GM12864 (cell line): ENCODE measurements around the gene UMODL1.

ENCODE experiments used
- DNase-seq: peaks from one replicate; pipeline ENCODE4 v3.0.0-alpha.2; 2011; ENCODE audit warnings: low read depth
- H3K4me3 ChIP-seq: 2 replicates; pipeline ENCODE4 v1.5.1; 2011; ENCODE audit warnings: mild to moderate bottlenecking, low read depth, low read length, control low read depth
- TF ChIP-seq, protein P1 (sequence below): IDR thresholded peaks from 2 replicates; pipeline ENCODE4 v1.5.1; 2011; ENCODE audit warnings: low read depth, mild to moderate bottlenecking, moderate library complexity, low read length, control low read depth, inconsistent platforms; ENCODE audit errors: missing control alignments

Gene UMODL1

DNA sequence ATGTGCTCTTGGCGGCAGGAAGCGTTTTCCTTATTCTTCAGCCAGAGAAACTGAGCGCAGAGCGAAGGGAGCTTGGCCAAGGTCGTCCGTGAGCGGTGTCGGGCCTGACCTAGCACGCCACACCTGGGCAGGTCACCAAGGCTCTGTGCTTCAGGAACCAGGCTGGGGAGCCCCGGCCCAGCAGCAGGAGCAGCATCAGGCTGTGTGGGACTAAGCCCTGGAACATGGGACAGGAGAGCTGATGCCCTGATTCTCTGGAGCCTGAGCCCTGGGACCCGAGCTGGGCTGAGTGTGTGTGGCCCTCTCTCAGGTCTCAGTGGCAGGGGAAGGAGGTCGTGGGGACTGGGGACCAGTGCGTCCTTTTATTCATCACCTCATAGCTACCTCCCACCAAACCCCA is 82.6 kb downstream of the UMODL1 start:
- H3K4me3 ChIP-seq = no peak overlapping the region
- TF ChIP-seq, protein P1, sequence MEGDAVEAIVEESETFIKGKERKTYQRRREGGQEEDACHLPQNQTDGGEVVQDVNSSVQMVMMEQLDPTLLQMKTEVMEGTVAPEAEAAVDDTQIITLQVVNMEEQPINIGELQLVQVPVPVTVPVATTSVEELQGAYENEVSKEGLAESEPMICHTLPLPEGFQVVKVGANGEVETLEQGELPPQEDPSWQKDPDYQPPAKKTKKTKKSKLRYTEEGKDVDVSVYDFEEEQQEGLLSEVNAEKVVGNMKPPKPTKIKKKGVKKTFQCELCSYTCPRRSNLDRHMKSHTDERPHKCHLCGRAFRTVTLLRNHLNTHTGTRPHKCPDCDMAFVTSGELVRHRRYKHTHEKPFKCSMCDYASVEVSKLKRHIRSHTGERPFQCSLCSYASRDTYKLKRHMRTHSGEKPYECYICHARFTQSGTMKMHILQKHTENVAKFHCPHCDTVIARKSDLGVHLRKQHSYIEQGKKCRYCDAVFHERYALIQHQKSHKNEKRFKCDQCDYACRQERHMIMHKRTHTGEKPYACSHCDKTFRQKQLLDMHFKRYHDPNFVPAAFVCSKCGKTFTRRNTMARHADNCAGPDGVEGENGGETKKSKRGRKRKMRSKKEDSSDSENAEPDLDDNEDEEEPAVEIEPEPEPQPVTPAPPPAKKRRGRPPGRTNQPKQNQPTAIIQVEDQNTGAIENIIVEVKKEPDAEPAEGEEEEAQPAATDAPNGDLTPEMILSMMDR = no peak
- DNase-seq = no peak

DNA sequence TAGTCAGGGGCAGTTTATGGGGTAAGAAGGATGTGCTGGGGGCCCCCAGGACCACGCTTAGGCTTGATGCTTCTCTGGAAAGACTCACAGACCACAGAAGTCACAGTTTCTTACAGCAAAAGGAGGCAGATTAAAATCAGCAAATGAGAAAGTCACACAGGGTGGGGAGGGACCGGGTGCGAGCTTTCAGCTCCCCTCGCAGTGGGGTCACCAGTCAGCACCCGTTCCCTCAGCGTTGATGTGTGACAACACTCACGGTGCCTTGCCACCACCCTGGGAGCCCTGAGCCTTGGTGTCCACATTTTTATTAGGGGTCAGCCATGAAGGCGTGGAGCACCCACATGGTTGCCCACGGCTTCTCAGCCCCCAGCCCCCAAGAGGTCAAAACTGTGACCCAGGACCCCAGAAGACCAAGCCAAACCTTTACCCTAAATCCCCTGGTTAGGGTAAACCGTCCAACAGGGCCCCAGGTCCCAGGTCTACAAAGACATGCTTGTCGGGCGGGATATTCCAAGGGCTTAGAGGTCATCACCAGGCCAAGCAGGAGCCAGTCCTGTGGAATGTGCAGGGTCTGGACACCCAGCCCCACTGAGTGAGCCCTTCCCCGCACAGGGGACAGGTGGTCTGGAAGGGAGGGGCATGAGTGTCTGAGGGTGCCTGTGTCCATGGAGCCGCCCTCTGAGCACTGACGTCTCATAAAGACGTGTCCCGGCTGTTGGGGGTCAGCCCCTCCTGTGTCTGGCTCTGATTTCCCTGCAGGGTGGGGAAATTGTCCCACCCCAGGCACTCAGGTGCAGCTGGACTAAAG is 83.3 kb downstream of the UMODL1 start:
- no peak overlapping the region for H3K4me3 ChIP-seq
- DNase-seq = no peak
- TF ChIP-seq, protein P1 = no peak

DNA sequence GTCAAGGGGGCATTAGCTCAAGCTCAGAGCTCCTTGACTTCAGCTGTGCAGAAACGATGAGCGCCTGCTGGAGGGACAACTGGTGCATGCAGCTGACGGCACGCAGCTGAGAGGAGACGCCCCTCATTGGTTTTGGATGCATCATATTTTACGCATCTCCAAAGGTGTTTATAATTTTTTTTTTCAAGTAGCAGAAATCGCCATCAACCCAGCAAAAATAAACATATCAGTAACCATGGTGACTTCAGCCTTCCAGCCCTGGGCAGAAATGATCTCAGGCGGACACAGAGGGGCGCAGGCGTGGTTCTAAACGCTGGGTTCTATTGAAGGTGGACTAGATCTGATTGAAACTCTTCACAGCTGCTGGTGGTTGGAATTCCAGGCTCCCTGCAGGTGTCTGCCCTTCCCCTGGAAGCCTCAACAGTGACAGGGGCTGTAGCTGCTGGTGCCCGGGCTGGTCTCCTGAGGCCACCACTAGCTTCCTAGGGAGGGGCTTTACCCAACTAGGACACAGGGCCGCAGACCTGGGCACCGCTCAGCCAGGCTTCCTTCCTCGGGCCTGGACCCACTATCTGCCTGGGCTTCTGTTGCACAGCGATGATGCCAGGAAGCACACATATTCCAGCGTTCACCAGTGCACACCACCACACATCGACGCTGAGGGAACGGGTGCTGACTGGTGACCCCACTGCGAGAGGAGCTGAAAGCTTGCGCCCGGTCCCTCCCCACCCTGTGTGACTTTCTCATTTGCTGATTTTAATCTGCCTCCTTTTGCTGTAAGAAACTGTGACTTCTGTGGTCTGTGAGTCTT is 84.1 kb downstream of the UMODL1 start:
- no peak for DNase-seq
- TF ChIP-seq, protein P1 = no peak
- H3K4me3 ChIP-seq = no peak overlapping the region

DNA sequence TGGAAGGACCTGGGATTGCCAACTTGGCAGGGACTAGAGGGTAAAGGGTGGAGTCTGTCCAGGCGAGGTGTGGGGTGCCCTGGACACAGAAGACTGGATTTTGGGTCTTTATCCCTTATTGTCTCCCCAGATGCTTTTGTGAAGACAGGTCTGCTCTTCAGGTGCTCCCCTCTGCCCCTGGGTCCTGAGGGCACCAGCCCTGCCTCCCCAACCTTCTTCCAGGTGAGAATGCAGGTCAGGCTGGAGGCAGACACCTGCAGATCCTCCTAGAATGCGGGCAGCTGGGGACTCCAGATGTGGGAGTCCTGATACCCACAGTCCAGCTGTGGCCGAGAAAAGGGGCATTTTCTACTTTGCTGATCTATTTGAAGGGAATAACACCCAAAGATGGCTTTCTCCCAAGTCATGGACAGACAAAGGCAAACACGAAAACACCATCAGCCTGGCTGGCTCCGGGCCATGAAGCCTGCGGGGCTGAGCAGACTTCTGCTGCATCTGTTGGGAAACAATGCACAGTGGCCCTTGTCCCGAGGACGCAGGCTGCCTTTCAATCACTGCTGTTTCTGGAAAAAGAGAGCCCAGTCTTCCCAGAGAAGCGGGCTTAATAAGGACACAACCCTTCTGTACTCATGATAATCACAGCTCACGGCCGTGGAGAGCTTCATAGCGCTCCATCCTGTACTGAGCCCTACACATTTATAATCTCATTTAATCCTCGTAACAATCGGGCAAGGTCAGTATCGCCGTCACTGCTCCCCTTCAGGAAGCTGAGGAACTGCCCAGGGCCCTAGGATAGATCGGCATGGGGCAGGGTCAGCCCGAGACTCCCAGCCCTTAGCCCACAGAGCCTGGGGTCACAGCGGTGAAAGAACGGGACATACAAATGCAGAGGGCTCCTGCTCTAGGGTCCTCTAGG is 85.8 kb downstream of the UMODL1 start:
- TF ChIP-seq, protein P1 = no peak
- no peak for DNase-seq
- H3K4me3 ChIP-seq = no peak overlapping the region

DNA sequence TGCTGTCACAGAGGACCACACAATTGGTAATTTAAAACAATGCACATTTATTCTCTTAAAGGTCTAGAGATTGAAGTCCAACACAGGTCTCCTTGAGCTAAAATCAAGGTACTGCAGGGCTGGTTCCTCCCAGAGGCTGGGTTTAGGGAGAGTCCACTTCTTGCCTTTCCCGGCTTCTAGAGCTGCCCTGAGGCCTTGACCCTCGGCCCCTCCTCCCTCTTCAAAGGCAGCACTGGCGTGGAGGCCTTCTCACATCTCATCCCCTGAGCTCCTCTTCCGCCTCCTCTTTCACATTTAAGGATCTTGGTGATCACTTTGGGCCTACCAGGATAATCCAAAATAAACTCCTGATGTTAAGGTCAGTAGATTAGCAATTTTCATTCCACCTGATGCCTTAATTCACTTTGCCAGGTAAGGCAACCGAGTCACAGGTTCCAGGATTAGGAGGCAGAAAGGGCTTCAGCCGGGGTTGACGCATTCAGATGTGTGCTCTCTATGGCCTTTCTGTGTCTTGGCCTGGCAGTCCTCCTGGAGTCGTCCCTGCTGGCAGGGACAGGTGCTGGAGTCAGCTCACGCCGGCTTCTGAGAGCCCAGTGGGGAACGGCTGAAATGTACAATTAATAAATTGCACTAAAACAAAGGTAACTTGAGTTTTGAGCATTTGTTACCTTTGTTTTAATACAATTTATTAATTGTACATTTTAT is 86.6 kb downstream of the UMODL1 start:
- no peak for DNase-seq
- TF ChIP-seq, protein P1 = no peak
- no peak overlapping the region for H3K4me3 ChIP-seq

DNA sequence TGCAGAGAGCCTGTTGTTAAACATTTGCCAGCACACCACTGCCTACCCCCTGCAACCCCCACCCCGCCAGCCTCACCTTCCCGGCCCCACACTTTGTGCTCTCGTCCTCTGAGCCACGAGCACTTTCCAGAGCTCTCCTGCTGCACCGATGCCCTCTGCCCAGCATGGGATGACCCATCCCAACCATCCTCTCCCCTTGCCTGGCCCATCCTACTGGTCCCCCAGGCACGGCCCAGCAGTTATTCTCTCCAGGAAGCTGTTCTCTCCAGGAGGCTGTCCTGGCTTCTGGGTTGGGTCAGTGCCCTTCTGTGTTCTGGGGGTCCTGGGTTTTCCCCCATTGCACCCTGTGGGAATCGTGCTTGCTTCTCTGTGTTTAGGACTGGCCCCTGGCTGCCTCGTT is 87.7 kb downstream of the UMODL1 start:
- no peak for DNase-seq
- TF ChIP-seq, protein P1 = no peak
- no peak overlapping the region for H3K4me3 ChIP-seq
